Activated B cell treated with CpG ODN at 0.5 μM for 24 hours (primary cell): ENCODE results near the gene RPS27L. TPM values are rescaled to one million over a fixed set of nuclear protein-coding genes. Genes with fewer than 3 reads are reported as not detected.

ENCODE experiments used
- ATAC-seq: fragments of 200-7000 bp; cut with Tn5 transposase; one replicate; pipeline ENCODE4 v1.10.0; 2021; ENCODE audit warnings: low read depth, mild to moderate bottlenecking, moderate library complexity
- CTCF ChIA-PET: fragments of 350-600 bp; sonication (Branson Sonifier 250); formaldehyde crosslinking; loops from one replicate; lab custom pipeline; 2021; ENCODE audit warnings: antibody characterized with exemption; lab: Charles Lee
- POLR2A ChIA-PET: fragments of 350-600 bp; sonication (Branson Sonifier 250); formaldehyde crosslinking; loops from one replicate; lab custom pipeline; 2021; ENCODE audit warnings: antibody characterized with exemption; lab: Charles Lee
- DNase-seq: peaks from one replicate; pipeline ENCODE4 v3.0.0; 2022
- H3K27ac Mint-ChIP-seq: one replicate; pipeline ENCODE4 v1.8.0; 2020; ENCODE audit warnings: mixed read lengths
- H3K27me3 Mint-ChIP-seq: one replicate; pipeline ENCODE4 v1.8.0; 2021; ENCODE audit warnings: mixed read lengths
- H3K36me3 Mint-ChIP-seq: one replicate; pipeline ENCODE4 v1.8.0; 2021; ENCODE audit warnings: low read depth, mixed read lengths
- H3K4me1 Mint-ChIP-seq: one replicate; pipeline ENCODE4 v1.8.0; 2021; ENCODE audit warnings: mixed read lengths
- H3K4me3 Mint-ChIP-seq: one replicate; pipeline ENCODE4 v1.8.0; 2020; ENCODE audit warnings: mild to moderate bottlenecking, mixed read lengths
- H3K9me3 Mint-ChIP-seq: one replicate; pipeline ENCODE4 v1.8.0; 2020; ENCODE audit warnings: mixed read lengths
- CTCF ChIP-seq: fragments of 200-600 bp; IDR thresholded peaks from one replicate; pipeline ENCODE4 v1.8.0; 2022; ENCODE audit warnings: antibody characterized with exemption, mild to moderate bottlenecking
- intact Hi-C: fragments of 100-400 bp; cut with micrococcal nuclease; formaldehyde crosslinking; loops from one replicate; pipeline ENCODE4 v1.15.1; 2024
- total RNA-seq: library from RNA; stranded (reverse); gene quantifications from 2 replicates; pipeline ENCODE4 v1.2.3, GENCODE V29; 2022

Gene RPS27L
- total RNA-seq, 1 donor from 2014 or later = 70.8 TPM

DNA sequence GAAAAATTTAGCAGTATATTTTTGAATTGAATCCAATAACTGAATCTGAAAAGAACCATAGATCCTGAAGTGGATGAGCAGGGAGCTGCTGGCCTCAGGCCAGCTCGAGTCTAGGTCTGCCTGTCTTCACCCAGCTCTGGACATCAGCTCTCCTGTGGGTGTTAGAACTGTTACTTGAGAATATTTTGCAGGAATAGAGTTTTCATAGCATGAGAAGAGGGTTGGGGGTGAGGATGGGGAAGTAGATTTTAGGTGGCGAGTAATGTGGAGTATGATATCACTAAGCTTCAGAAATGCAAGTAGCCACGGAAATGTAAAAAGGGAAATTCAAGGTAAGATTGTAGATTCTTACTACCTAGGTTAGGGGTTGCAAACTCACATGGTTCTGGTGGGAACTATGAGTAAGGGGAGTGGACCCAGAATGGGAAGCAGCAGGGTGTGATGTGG, 38.3 kb upstream of the RPS27L start:
- POLR2A ChIA-PET = interaction anchor here (0.8 to 4.1 kb wide), 7 partner anchors 8 to 83 kb away, joined by 3 to 32 read pairs (median 6); partner anchors contain the start of genes APH1B and RPS27L
- TF ChIP-seq CTCF = no peak
- intact Hi-C loops = loop anchor here (10.0 kb wide), 1 partner anchor 1699 kb away; no protein-coding TSS in a partner anchor
- DNase-seq (no peak), ATAC-seq (no peak)
- no peaks in the 10 kb centered on the region for H3K9me3 Mint-ChIP-seq
- H3K36me3 Mint-ChIP-seq = peaks cover 24% of the 10 kb centered on the region
- H3K27ac Mint-ChIP-seq = peak overlapping the region; percentile 68
- peak overlapping the region; percentile 56 for H3K4me3 Mint-ChIP-seq
- H3K4me1 Mint-ChIP-seq = peaks cover 91% of the 10 kb centered on the region
- CTCF ChIA-PET = interaction anchor here (0.6 to 1.6 kb wide), 3 partner anchors 12 to 45 kb away, joined by 3 to 5 read pairs (median 3); no protein-coding TSS in a partner anchor
- no peaks in the 10 kb centered on the region for H3K27me3 Mint-ChIP-seq

DNA sequence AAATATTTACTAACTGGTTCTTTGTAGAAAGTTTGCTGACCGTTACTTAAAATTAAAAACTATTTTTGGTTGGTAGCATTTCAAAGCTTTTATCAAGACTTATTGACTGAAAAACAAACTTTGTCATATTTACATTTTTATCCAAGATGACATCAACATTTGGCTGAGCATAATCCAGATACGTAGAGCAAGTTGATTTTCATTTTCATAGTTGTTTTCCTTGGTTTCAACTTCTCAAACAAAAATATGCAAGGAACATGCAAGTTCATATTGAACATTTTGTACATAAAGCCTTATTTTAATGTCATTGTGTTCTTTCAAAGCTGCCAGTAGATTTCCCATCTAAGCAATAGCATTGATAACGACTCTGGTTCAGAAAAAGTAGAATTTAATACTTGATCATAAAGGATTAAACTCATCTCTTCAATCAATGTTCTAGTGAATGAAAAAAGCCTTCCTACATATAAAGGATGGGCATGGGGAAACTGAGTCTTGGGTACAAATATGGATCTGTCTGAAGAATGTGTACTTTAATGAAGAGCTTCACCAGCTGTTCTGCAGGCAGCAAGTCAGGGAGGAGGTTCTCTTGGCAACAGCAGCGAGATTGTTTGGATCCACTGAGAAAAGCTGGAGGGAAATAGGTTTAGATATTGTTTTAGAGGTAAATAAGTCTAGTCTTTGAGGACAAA, 37.7 kb upstream of the RPS27L start:
- intact Hi-C loops = loop anchor here (5.0 to 10.0 kb wide), 2 partner anchors 37 to 1700 kb away; no protein-coding TSS in a partner anchor
- CTCF ChIA-PET = interaction anchor here (0.6 to 2.2 kb wide), 4 partner anchors 8 to 45 kb away, joined by 3 to 13 read pairs (median 3); partner anchors contain the start of gene RPS27L
- POLR2A ChIA-PET = interaction anchor here (0.7 to 4.7 kb wide), 11 partner anchors 8 to 309 kb away, joined by 3 to 37 read pairs (median 6); partner anchors contain the start of genes APH1B, RPS27L and USP3

GRCh38 chr15:63194302-63194701, 37.0 kb upstream of the RPS27L start:
- peak overlapping the region; percentile 95 for H3K27ac Mint-ChIP-seq
- DNase-seq (no peak), ATAC-seq (no peak)
- intact Hi-C loops = loop anchor here (5.0 to 10.0 kb wide), 2 partner anchors 38 to 1700 kb away; no protein-coding TSS in a partner anchor
- ChIA-PET POLR2A (interaction anchor here (1.0 to 4.7 kb wide), 9 partner anchors 9 to 310 kb away, joined by 3 to 37 read pairs (median 8); partner anchors contain the start of genes APH1B, RPS27L and USP3), CTCF (interaction anchor here (0.8 to 2.2 kb wide), 2 partner anchors 9 to 37 kb away, joined by 3 to 13 read pairs; partner anchors contain the start of gene RPS27L)
- H3K9me3 Mint-ChIP-seq = no peaks in the 10 kb centered on the region
- H3K27me3 Mint-ChIP-seq = no peaks in the 10 kb centered on the region
- peak overlapping the region; percentile 71 for H3K4me3 Mint-ChIP-seq
- no peak for TF ChIP-seq CTCF
- H3K36me3 Mint-ChIP-seq = peaks cover 29% of the 10 kb centered on the region
- H3K4me1 Mint-ChIP-seq = peaks cover 87% of the 10 kb centered on the region

More for the DNA sequence above, 37.7 kb upstream of the RPS27L start:
- DNase-seq (no peak), ATAC-seq (no peak)
- H3K4me3 Mint-ChIP-seq = peak overlapping the region; percentile 56
- no peaks in the 10 kb centered on the region for H3K27me3 Mint-ChIP-seq
- peaks cover 92% of the 10 kb centered on the region for H3K4me1 Mint-ChIP-seq
- peak overlapping the region; percentile 68 for H3K27ac Mint-ChIP-seq
- no peaks in the 10 kb centered on the region for H3K9me3 Mint-ChIP-seq
- peaks cover 28% of the 10 kb centered on the region for H3K36me3 Mint-ChIP-seq
- TF ChIP-seq CTCF = no peak

DNA sequence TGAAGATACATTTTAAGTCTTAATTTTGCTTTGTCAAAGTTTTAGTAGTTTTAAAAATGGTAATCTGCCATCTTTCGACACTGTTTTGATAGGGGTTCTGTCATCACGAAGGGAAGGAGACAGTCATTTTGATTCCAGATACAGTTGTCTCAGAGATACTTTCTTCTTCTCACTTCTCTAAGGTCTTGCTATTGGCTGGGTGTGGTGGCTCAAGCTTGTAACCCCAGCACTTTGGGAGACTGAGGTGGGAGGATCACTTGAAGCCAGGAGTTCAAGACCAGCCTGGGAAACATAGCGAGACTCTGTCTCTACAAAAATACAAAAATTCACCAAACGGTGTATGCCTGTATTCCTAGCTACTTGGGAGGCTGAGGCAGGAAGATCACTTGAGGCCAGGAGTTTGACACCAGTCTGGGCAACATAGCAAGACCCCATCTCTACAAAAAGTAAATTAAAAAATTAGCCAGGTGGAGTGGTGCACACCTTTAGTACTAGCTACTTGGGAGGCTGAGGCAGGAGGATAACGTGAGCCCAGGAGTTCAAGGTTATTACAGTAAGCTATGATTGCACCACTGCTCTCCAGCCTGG, 35.4 kb upstream of the RPS27L start:
- Mint-ChIP-seq H3K36me3 (peaks cover 25% of the 10 kb centered on the region), H3K4me1 (peaks cover 84% of the 10 kb centered on the region)
- no peak for ATAC-seq

More for the DNA sequence above, 35.4 kb upstream of the RPS27L start:
- H3K9me3 Mint-ChIP-seq = no peaks in the 10 kb centered on the region
- POLR2A ChIA-PET = interaction anchor here (0.6 to 4.7 kb wide), 10 partner anchors 10 to 84 kb away, joined by 3 to 37 read pairs (median 12); partner anchors contain the start of genes APH1B and RPS27L
- peak overlapping the region; percentile 95 for H3K27ac Mint-ChIP-seq
- DNase-seq = no peak
- no peaks in the 10 kb centered on the region for H3K27me3 Mint-ChIP-seq
- intact Hi-C loops = loop anchor here (1.0 to 10.0 kb wide), 5 partner anchors 11 to 1702 kb away; no protein-coding TSS in a partner anchor
- TF ChIP-seq CTCF = no peak
- CTCF ChIA-PET = interaction anchor here (0.6 to 2.2 kb wide), 4 partner anchors 9 to 875 kb away, joined by 3 to 13 read pairs (median 4); no protein-coding TSS in a partner anchor
- H3K4me3 Mint-ChIP-seq = peak overlapping the region; percentile 96
